NT2/D1 (cell line): ENCODE data around the gene FAM111A.

ENCODE experiments used
- SUZ12 ChIP-seq: IDR thresholded peaks from 2 replicates; pipeline ENCODE4 v1.6.1; 2011; ENCODE audit not compliant: insufficient read length, insufficient read depth; ENCODE audit errors: extremely low read depth
- ZNF274 ChIP-seq: IDR thresholded peaks from 2 replicates; pipeline ENCODE4 v1.6.1; 2011; ENCODE audit warnings: mild to moderate bottlenecking, low read depth, low read length

DNA sequence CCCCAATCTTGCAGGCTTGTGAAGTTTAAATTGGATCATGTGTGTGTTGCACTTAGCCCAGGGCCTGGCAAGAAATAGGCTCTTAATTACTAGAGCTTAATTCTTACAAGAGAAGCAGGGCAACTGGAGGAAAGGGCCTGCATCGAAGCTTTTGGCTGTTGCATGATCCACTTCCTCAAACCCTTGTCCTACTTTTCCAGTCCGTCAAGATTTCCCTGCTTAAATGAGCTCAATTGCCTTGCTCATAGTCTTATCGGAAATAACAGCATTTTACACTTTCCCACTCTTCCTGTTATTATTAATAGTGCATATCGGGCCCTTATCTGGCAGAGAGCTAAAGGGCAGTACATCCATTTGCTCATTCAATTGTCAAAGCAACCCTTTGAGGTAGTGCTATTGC lies 47.3 kb downstream of the FAM111A start:
- no peak for TF ChIP-seq SUZ12
- TF ChIP-seq ZNF274 = no peak
